Activated naive CD4-positive, alpha-beta T cell treated with anti-CD3 and anti-CD28 coated beads, Interleukin-2, amount 50 U/mL, for 24 hours (primary cell): ENCODE measurements around the gene TRAPPC10.

Experiments used
- H3K27ac Mint-ChIP-seq: one replicate; pipeline ENCODE4 v1.8.0; 2021; ENCODE audit warnings: mild to moderate bottlenecking, mixed read lengths
- H3K27me3 Mint-ChIP-seq: one replicate; pipeline ENCODE4 v1.8.0; 2021; ENCODE audit warnings: mixed read lengths
- H3K36me3 Mint-ChIP-seq: one replicate; pipeline ENCODE4 v1.8.0; 2021; ENCODE audit warnings: mixed read lengths
- H3K4me1 Mint-ChIP-seq: one replicate; pipeline ENCODE4 v1.8.0; 2021; ENCODE audit warnings: mixed read lengths
- H3K4me3 Mint-ChIP-seq: one replicate; pipeline ENCODE4 v1.8.0; 2021; ENCODE audit warnings: mild to moderate bottlenecking, mixed read lengths
- H3K9me3 Mint-ChIP-seq: one replicate; pipeline ENCODE4 v1.8.0; 2021; ENCODE audit warnings: mixed read lengths

The TRAPPC10 gene

DNA sequence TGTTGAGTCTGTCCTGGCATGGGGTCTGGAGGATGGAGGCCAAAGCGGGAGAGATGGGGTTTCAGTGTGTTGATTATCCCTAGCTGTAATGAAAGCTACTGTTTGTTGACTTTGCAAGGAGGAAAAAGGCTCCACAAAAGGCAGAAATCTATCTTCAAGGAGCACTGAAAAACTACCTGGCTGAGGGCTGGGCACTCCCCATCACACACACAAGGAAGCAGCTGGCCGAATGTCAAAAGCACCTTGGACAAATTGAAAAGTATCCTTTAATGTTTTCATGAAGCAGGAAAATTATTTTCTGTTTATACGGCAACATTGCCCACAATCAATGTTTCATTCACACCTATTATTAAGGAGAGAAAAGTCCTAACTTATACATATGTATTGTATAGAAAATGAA is 67.3 kb downstream of the TRAPPC10 start:
- H3K4me1 Mint-ChIP-seq = peaks cover 75% of the 10 kb centered on the region
- no peak overlapping the region for H3K4me3 Mint-ChIP-seq
- H3K9me3 Mint-ChIP-seq = no peaks in the 10 kb centered on the region
- no peak overlapping the region for H3K27ac Mint-ChIP-seq
- peaks cover 35% of the 10 kb centered on the region for H3K36me3 Mint-ChIP-seq
- H3K27me3 Mint-ChIP-seq = no peaks in the 10 kb centered on the region

DNA sequence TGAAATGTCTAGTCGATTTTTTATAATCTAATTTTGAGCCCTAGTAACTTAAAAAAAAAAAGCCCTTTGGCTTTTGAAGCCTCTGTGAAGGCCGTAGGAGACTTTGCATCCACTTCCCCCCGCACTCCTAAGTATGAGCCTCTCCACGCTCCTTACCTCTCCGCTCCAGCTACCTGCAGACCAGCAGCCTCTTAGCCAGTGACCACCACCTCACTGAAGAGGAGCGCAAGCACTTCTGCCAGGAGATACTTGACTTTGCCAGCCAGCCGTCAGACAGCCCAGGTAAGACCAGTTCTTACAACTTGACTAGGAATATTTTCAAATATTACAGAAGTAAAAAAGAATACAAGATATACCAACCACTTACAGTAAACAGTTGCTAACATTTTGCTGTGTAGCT is 67.7 kb downstream of the TRAPPC10 start:
- peak overlapping the region; percentile 93 for H3K27ac Mint-ChIP-seq
- H3K4me1 Mint-ChIP-seq = peaks cover 77% of the 10 kb centered on the region
- H3K36me3 Mint-ChIP-seq = peaks cover 35% of the 10 kb centered on the region
- H3K4me3 Mint-ChIP-seq = no peak overlapping the region
- no peaks in the 10 kb centered on the region for H3K27me3 Mint-ChIP-seq
- H3K9me3 Mint-ChIP-seq = no peaks in the 10 kb centered on the region

GRCh38 chr21:44082648-44083440 is 70.7 kb downstream of the TRAPPC10 start:
- Mint-ChIP-seq H3K4me3 (peak overlapping the region; percentile 80), H3K36me3 (peaks cover 29% of the 10 kb centered on the region), H3K27ac (peak overlapping the region; percentile 97), H3K4me1 (peaks cover 96% of the 10 kb centered on the region), H3K9me3 (no peaks in the 10 kb centered on the region), H3K27me3 (no peaks in the 10 kb centered on the region)

- peaks cover 30% of the 10 kb centered on the region for H3K36me3 Mint-ChIP-seq
- peaks cover 95% of the 10 kb centered on the region for H3K4me1 Mint-ChIP-seq
- no peaks in the 10 kb centered on the region for H3K9me3 Mint-ChIP-seq
- peak overlapping the region; percentile 80 for H3K4me3 Mint-ChIP-seq
- H3K27ac Mint-ChIP-seq = peak overlapping the region; percentile 97
- no peaks in the 10 kb centered on the region for H3K27me3 Mint-ChIP-seq
Measured at GRCh38 chr21:44083631-44084291, 71.7 kb downstream of the TRAPPC10 start.

GRCh38 chr21:44084496-44085241 is 72.6 kb downstream of the TRAPPC10 start:
- Mint-ChIP-seq H3K4me1 (peaks cover 98% of the 10 kb centered on the region), H3K27me3 (no peaks in the 10 kb centered on the region), H3K27ac (peak overlapping the region; percentile 97), H3K4me3 (peak overlapping the region; percentile 80), H3K9me3 (no peaks in the 10 kb centered on the region), H3K36me3 (peaks cover 31% of the 10 kb centered on the region)

DNA sequence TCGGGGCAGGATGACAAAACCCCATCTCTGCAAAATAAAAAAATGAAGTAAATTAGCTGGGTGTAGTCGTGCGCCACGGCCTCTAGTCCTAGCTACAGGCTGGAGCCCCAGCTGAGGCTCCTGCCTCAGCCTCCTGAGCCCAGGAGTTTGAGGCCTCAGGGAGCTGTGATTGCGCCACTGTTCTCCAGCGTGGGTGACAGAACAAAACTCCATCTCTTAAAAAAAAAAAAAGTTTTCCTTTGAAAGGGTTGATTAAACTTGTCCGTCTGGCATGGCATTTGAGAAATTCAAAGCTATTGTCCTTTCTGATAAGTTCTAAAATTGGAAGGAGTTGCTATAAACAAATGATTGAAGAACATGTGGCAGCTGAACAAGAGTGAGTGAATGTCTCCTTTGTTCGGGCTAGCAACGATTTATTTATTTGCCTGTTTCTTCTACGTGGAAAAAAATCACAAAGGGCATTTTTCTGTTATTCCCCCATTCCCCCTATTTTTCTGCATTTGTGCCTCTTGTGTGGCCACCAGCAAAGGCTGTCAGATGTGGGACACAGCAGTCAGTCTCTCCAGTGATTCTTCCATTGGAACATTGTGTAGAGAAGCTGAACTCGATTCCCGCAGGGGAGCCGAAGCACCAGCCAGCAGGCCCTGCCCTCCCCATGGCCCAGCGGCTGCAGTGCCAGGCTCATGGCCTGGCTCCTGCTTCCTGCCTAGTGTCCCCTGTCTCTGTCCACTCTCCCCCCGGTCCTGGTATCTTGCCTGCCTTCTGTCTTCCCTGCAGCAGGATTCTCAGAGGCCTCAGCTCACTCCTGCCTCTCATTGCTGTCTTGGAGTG is 73.6 kb downstream of the TRAPPC10 start:
- no peaks in the 10 kb centered on the region for H3K27me3 Mint-ChIP-seq
- peak overlapping the region; percentile 80 for H3K4me3 Mint-ChIP-seq
- peaks cover 98% of the 10 kb centered on the region for H3K4me1 Mint-ChIP-seq
- peak overlapping the region; percentile 97 for H3K27ac Mint-ChIP-seq
- H3K9me3 Mint-ChIP-seq = no peaks in the 10 kb centered on the region
- peaks cover 28% of the 10 kb centered on the region for H3K36me3 Mint-ChIP-seq

DNA sequence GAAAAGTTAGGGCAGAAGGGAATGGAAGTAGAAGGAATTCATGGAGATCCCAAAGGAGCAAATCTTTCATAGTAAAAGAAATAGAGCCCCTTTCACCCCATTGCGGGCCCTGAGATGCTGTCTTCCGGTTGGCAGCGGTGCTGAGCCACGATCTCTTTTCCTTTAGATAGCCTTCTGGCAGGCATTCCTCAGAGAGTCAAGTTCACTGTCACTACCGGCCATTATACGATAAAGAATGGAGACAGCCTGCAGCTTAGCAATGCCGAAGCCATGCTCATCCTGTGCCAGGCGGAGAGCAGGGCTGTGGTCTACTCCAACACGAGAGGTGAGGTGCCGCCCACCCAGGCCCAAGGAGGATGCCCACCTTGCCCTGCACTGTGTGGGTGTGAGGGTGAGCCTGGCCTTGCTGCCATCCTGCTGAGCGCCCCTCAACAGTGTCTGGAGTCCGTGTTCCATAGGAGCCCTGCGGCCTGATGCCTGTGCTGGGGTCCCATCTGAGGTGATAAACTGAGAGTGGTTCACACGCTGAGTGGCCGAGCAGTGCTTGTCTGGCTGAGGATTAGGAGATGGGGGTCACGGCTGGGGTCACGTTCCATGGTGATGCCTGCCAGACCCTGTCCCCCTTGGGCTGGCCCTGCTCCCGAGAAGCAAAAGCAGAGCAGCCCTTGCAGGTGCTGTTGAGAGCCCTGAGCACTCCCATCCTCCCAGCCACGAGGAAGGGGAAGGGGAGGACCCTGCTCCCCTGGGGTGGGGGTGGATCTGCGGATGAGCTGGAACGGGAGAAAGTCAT is 74.7 kb downstream of the TRAPPC10 start:
- H3K27me3 Mint-ChIP-seq = no peaks in the 10 kb centered on the region
- H3K36me3 Mint-ChIP-seq = peaks cover 25% of the 10 kb centered on the region
- peak overlapping the region; percentile 80 for H3K4me3 Mint-ChIP-seq
- peak overlapping the region; percentile 97 for H3K27ac Mint-ChIP-seq
- H3K4me1 Mint-ChIP-seq = peaks cover 88% of the 10 kb centered on the region
- no peaks in the 10 kb centered on the region for H3K9me3 Mint-ChIP-seq

DNA sequence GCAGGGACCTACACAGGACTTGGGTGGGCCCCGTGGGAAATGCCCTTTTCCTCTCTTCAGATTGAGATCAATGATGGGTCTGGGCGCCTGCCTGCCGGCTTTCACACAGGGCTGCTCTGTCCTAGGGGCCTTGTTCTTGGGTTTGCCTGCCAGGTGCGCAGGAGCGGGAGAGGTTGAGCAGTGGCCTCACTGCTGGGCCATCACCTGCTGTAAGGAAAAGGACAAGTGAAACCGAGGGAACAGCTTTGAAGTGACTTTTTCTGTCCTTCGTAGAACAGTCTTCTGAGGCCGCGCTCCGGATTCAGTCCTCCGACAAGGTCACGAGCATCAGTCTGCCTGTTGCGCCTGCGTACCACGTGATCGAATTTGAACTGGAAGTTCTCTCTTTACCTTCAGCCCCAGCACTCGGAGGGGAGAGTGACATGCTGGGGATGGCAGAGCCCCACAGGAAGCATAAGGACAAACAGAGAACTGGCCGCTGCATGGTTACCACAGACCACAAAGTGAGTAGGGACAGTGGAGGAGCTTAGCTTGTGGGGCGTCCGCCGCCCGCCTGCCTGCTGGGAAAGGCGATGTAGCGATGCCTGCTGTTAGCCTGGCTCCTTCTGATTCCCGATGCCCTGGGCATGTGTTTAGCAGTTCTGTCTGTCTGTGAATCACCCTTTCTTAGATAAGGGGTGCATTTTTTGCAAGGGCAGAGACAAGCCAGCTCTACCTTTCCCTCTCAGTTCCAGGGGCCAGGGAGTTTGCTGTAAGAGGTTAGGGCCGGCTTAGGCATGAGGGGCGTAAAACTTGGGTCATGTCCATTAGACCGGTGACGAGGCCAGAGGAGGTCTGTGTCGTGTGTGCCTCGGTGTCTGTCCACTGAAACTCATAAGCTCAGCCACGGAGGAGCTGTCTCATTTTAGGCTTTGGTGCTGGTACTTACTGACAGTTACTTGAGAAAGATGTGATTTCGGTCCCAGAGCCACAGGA is 75.6 kb downstream of the TRAPPC10 start:
- peak overlapping the region; percentile 62 for H3K4me3 Mint-ChIP-seq

DNA sequence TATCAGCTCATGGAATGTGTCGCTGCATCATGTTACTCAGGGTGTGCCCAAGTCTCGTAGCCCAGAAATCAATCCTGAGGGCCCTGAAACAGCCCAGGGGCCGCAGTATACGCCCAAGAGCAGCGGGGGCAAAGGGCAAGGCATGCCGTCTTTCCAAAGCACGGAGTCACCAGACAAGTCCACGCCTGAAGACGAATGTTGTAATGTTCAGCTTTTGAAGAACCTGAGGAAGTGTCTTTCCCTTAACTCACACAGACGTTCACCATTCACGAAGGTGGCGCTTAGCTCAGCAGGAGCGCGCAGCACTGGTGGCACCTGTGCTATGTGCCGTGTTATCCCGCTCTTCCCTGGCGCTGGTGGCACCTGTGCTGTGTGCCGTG is 76.3 kb downstream of the TRAPPC10 start:
- Mint-ChIP-seq H3K27ac (peak overlapping the region; percentile 97), H3K9me3 (no peaks in the 10 kb centered on the region)

More for the DNA sequence above, 75.6 kb downstream of the TRAPPC10 start:
- Mint-ChIP-seq H3K36me3 (peaks cover 21% of the 10 kb centered on the region), H3K27me3 (no peaks in the 10 kb centered on the region), H3K4me1 (peaks cover 80% of the 10 kb centered on the region), H3K27ac (peak overlapping the region; percentile 97), H3K9me3 (no peaks in the 10 kb centered on the region)

GRCh38 chr21:44089001-44089911 is 77.1 kb downstream of the TRAPPC10 start:
- Mint-ChIP-seq H3K9me3 (no peaks in the 10 kb centered on the region), H3K4me1 (peaks cover 64% of the 10 kb centered on the region), H3K4me3 (peak overlapping the region; percentile 60), H3K27me3 (no peaks in the 10 kb centered on the region), H3K36me3 (peaks cover 13% of the 10 kb centered on the region), H3K27ac (peak overlapping the region; percentile 89)

More for the DNA sequence above, 76.3 kb downstream of the TRAPPC10 start:
- Mint-ChIP-seq H3K4me3 (peak overlapping the region; percentile 60), H3K4me1 (peaks cover 73% of the 10 kb centered on the region), H3K27me3 (no peaks in the 10 kb centered on the region), H3K36me3 (peaks cover 15% of the 10 kb centered on the region)

- Mint-ChIP-seq H3K4me1 (peaks cover 54% of the 10 kb centered on the region), H3K27ac (peak overlapping the region; percentile 89), H3K9me3 (no peaks in the 10 kb centered on the region), H3K4me3 (peak overlapping the region; percentile 60), H3K36me3 (peaks cover 13% of the 10 kb centered on the region), H3K27me3 (no peaks in the 10 kb centered on the region)
Measured at GRCh38 chr21:44090325-44090724, 78.2 kb downstream of the TRAPPC10 start.

- Mint-ChIP-seq H3K4me1 (peaks cover 35% of the 10 kb centered on the region), H3K27ac (peak overlapping the region; percentile 23), H3K9me3 (no peaks in the 10 kb centered on the region), H3K36me3 (peaks cover 11% of the 10 kb centered on the region), H3K27me3 (no peaks in the 10 kb centered on the region), H3K4me3 (peak overlapping the region; percentile 9)
Measured at GRCh38 chr21:44092211-44092610, 80.1 kb downstream of the TRAPPC10 start.

- Mint-ChIP-seq H3K27me3 (no peaks in the 10 kb centered on the region), H3K4me1 (peaks cover 20% of the 10 kb centered on the region), H3K9me3 (no peaks in the 10 kb centered on the region), H3K4me3 (no peak overlapping the region), H3K27ac (no peak overlapping the region), H3K36me3 (peaks cover 7% of the 10 kb centered on the region)
Measured at GRCh38 chr21:44093761-44094160, 81.7 kb downstream of the TRAPPC10 start.
